GM18519 (cell line): Measurements from ENCODE around the gene MYLK.
"Not testable (repeated sequence)": the region's sequence is repeated elsewhere in the genome, so short reads cannot be mapped to it uniquely, and the experiment has no call there.

Source experiments
- ATAC-seq: cut with Tn5 transposase; IDR thresholded peaks from one replicate; pipeline ENCODE4 v1.9.1; 2021; ENCODE audit warnings: mild to moderate bottlenecking, moderate library complexity; ENCODE audit not compliant: unreplicated experiment, low FRiP score

The MYLK gene

GRCh38 chr3:123613543-123613942, 270.6 kb downstream of the MYLK start:
- ATAC-seq: no peak

GRCh38 chr3:123611674-123612073, 272.5 kb downstream of the MYLK start:
- ATAC-seq: not testable (repeated sequence)

- ATAC-seq: no peak
Measured at GRCh38 chr3:123611082-123611481, 273.1 kb downstream of the MYLK start.

- peak; percentile 75 for ATAC-seq
Measured at GRCh38 chr3:123610331-123610730, 273.8 kb downstream of the MYLK start.

GRCh38 chr3:123609063-123609462, 275.1 kb downstream of the MYLK start:
- no peak for ATAC-seq

- no peak for ATAC-seq
Measured at GRCh38 chr3:123608263-123608937, 275.7 kb downstream of the MYLK start.

GRCh38 chr3:123606527-123606926, 277.6 kb downstream of the MYLK start:
- ATAC-seq: no peak

GRCh38 chr3:123605789-123606234, 278.3 kb downstream of the MYLK start:
- no peak for ATAC-seq

GRCh38 chr3:123603153-123603552, 281.0 kb downstream of the MYLK start:
- not testable (repeated sequence) for ATAC-seq

GRCh38 chr3:123602325-123602724, 281.8 kb downstream of the MYLK start:
- no peak for ATAC-seq

- not testable (repeated sequence) for ATAC-seq
Measured at GRCh38 chr3:123600863-123601262, 283.3 kb downstream of the MYLK start.

- no peak for ATAC-seq
Measured at GRCh38 chr3:123597561-123597960, 286.6 kb downstream of the MYLK start.

- no peak for ATAC-seq
Measured at GRCh38 chr3:123595396-123596180, 288.5 kb downstream of the MYLK start.

- ATAC-seq: no peak
Measured at GRCh38 chr3:123593381-123593780, 290.8 kb downstream of the MYLK start.

- no peak for ATAC-seq
Measured at GRCh38 chr3:123590685-123591450, 293.3 kb downstream of the MYLK start.

- ATAC-seq: no peak
Measured at GRCh38 chr3:123587401-123587800, 296.7 kb downstream of the MYLK start.

- ATAC-seq: no peak
Measured at GRCh38 chr3:123586968-123587367, 297.2 kb downstream of the MYLK start.

- no peak for ATAC-seq
Measured at GRCh38 chr3:123586131-123586530, 298.0 kb downstream of the MYLK start.

- peak; percentile 79 for ATAC-seq
Measured at GRCh38 chr3:123584988-123585937, 298.9 kb downstream of the MYLK start, which contains the start of gene HACD2. TSS of gene HACD2 (minus strand) at chr3:123585053. CDS start at chr3:123585027, 26 bp downstream.
